Measurements from ENCODE around the gene THSD7B. TPM values are rescaled to one million over a fixed set of nuclear protein-coding genes. Genes with fewer than 3 reads are reported as not detected.

The THSD7B gene
- total RNA-seq, 6 donors from 2014 or later: 0.47 TPM; not detected in 5

DNA sequence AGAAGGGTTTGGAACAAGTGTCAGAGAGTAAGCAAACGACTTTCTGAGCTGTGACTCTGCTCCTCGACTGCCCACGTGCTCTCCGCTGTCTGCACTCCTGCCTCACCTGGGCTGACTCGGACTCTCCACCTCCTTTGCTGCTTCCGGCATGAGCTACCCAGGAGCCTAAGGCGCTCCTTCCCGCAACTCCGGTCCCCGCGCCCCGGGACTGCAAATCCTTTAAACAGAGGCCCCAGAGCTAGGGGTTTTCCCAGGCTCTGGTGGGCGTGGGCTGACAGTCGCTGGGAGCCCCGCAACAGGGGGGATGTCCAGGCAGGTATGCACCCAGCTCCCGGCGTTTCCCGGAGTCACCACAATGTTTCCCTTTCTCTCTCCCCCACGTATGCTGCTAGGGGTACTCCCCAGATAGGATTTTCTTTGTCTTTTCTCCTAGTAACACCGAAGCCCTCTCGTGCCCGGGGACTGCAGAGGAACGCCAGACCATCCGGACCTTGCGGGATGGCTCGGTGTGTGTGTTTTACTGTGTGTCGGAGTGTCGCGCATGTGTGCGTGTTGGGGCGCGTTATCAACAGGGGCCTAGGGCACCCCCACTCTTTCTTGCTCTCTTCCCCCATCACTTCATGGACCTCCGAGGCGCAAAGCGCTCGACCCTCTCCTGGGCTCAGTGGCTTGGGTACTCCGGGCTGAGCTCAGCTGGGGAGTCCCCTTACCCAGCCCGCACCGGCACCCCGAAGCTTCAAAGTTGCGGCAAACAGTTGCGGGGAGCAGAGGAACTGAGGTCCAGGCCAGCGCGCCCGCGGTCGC is 691 bp upstream of the THSD7B start:
- Histone ChIP-seq H3K36me3 (no peaks in the 10 kb centered on the region), H3K4me3 (peak overlapping the region in 3 of 4 donors; percentile 32 to 49 (median 38)), H3K4me1 (peaks cover 0 to 23% (median 17%) of the 10 kb centered on the region in 4 donors), H3K9me3 (no peaks in the 10 kb centered on the region), H3K27me3 (peaks cover 0 to 18% (median 7%) of the 10 kb centered on the region in 4 donors), H3K27ac (no peak overlapping the region)
- ATAC-seq (ENCODE audit: low FRiP score in 2 of 2): peak; percentile 12 to 29
- WGBS, 2 donors: 2 to 4% methylated on average over 34 to 40 of the region's 47 CpGs
- DNase-seq: peak in 1 of 2 donors; percentile 61
- TF ChIP-seq, protein P1, sequence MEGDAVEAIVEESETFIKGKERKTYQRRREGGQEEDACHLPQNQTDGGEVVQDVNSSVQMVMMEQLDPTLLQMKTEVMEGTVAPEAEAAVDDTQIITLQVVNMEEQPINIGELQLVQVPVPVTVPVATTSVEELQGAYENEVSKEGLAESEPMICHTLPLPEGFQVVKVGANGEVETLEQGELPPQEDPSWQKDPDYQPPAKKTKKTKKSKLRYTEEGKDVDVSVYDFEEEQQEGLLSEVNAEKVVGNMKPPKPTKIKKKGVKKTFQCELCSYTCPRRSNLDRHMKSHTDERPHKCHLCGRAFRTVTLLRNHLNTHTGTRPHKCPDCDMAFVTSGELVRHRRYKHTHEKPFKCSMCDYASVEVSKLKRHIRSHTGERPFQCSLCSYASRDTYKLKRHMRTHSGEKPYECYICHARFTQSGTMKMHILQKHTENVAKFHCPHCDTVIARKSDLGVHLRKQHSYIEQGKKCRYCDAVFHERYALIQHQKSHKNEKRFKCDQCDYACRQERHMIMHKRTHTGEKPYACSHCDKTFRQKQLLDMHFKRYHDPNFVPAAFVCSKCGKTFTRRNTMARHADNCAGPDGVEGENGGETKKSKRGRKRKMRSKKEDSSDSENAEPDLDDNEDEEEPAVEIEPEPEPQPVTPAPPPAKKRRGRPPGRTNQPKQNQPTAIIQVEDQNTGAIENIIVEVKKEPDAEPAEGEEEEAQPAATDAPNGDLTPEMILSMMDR (IDR thresholded peaks at IDR 0.05): no peak
- TF ChIP-seq POLR2A (IDR thresholded peaks at IDR 0.05): no peak
- no peak for TF ChIP-seq POLR2AphosphoS5 (IDR thresholded peaks at IDR 0.05)
- no peak for TF ChIP-seq EP300 (IDR thresholded peaks at IDR 0.05)

DNA sequence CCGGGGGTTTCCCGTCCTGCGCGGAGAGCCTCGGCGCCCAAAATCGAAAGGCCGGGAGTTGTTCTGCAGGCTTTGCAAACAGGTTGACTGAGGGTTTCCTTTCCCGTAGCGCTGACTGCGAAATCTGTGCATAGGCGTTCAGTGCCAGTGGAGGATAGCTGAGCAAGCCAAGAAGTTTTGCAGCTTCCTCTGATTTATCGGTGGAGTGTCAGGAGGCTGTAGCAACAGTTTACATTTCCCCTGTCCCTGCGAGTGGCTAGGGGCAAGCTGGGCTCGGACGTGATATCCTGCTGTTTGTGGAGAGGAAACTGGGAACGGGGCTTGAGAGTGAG is 694 bp downstream of the THSD7B start:
- Histone ChIP-seq H3K4me3 (peak overlapping the region in 3 of 4 donors; percentile 32 to 49 (median 38)), H3K27me3 (peaks cover 0 to 18% (median 7%) of the 10 kb centered on the region in 4 donors), H3K9me3 (no peaks in the 10 kb centered on the region), H3K27ac (no peak overlapping the region), H3K4me1 (peaks cover 0 to 23% (median 17%) of the 10 kb centered on the region in 4 donors), H3K36me3 (no peaks in the 10 kb centered on the region)
- 0 to 5% methylated on average over 15 to 17 of the region's 17 CpGs for WGBS, 2 donors
- TF ChIP-seq, protein P1 (IDR thresholded peaks at IDR 0.05): no peak
- no peak for TF ChIP-seq POLR2A (IDR thresholded peaks at IDR 0.05)
- no peak for TF ChIP-seq POLR2AphosphoS5 (IDR thresholded peaks at IDR 0.05)
- ATAC-seq (ENCODE audit: low FRiP score in 2 of 2) (peak in 1 of 2 donors; percentile 16), DNase-seq (no peak)

DNA sequence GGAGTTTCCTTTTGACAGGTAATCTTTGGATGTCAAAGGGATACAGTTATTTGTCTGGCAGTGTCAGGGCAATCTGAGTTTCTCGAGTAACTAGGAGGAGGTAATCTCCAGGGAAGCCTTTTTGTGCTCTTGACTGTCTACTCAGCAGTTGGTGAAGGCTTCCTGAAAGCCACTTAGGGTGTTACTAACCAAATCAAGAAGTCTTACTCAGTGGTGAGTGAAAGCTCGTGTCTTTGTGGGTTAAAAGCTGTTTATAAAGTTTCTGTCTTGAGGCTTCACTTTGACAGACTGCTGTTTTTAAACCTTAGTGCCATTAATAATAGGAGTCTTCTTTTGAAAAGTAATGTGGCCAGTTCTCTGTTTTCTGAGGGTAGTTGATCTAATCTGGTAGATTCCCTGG is 1.7 kb downstream of the THSD7B start:
- Histone ChIP-seq H3K27me3 (peaks cover 0 to 18% (median 7%) of the 10 kb centered on the region in 4 donors), H3K27ac (no peak overlapping the region), H3K4me1 (peaks cover 0 to 23% (median 17%) of the 10 kb centered on the region in 4 donors), H3K9me3 (no peaks in the 10 kb centered on the region), H3K36me3 (no peaks in the 10 kb centered on the region), H3K4me3 (no peak overlapping the region)
- 32 to 42% methylated on average over 2 of the region's 2 CpGs for WGBS, 2 donors
- TF ChIP-seq EP300 (IDR thresholded peaks at IDR 0.05) (no peak), POLR2AphosphoS5 (IDR thresholded peaks at IDR 0.05) (no peak), POLR2A (IDR thresholded peaks at IDR 0.05) (no peak)
- TF ChIP-seq, protein P1 (IDR thresholded peaks at IDR 0.05): no peak
- DNase-seq (no peak), ATAC-seq (ENCODE audit: low FRiP score in 2 of 2) (no peak)

DNA sequence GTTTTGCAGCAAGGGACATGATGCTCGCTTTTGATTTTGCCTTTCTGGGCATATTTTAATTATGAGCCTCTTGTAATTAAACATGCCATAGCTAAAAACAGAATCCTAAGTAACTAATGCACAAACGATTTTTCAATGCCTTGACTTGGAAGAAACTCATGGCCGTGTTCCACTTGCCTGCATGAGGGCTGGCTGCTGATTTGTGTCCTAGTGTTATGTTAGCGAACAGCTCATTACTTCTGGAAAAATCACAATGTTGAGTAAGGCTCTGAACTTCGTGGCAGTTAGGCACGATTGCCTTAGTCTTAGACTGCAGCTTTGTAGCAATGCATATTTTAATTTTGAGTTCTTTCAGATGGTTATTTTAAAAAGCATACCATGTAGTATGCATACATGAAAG is 4.5 kb downstream of the THSD7B start:
- H3K9me3 ChIP-seq: no peaks in the 10 kb centered on the region
- ATAC-seq (ENCODE audit: low FRiP score in 2 of 2) (no peak), DNase-seq (no peak)
- H3K27ac ChIP-seq: no peak overlapping the region
- H3K4me3 ChIP-seq: no peak overlapping the region
- no peaks in the 10 kb centered on the region for H3K36me3 ChIP-seq
- WGBS, 2 donors: 74 to 77% methylated on average over 6 of the region's 6 CpGs
- TF ChIP-seq EP300 (IDR thresholded peaks at IDR 0.05): no peak
- TF ChIP-seq, protein P1 (IDR thresholded peaks at IDR 0.05): no peak
- no peak for TF ChIP-seq POLR2A (IDR thresholded peaks at IDR 0.05)
- no peak for TF ChIP-seq POLR2AphosphoS5 (IDR thresholded peaks at IDR 0.05)
- H3K4me1 ChIP-seq: peaks cover 0 to 16% (median 14%) of the 10 kb centered on the region in 4 donors
- H3K27me3 ChIP-seq: peaks cover 0 to 17% (median 6%) of the 10 kb centered on the region in 4 donors

Data from upper lobe of left lung (tissue), 6 donors.